ENCODE data around the gene IGLL1. TPM values are rescaled to one million over a fixed set of nuclear protein-coding genes. Genes with fewer than 3 reads are reported as not detected.

Gene IGLL1
- polyA plus RNA-seq, 1 of the 3 experiments (the other 2 are of a cell fraction), result not detected

DNA sequence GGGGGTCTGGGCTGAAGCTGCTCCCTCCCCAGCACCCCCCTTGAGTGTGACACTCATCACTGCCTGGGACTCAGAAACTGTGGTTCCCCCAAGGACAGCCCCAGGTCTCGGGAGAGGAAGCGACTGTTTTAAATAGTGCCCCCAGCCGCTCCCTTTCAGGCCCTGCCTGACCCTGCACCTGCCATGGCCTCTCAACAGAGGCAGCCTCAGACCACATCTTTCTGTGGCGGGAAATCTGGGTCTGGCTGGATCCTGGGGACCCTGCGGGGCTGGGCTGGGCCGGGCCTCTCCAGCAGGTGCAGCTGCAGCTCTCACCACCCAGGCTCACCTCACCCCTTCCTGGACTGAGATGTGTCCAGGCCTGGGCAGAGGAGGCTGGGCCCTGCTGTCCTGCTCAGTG is 3.7 kb upstream of the IGLL1 start (continued):
- TF ChIP-seq TEAD4 (IDR thresholded peaks at IDR 0.05; ENCODE audit: borderline replicate concordance, insufficient read depth) (no peak), IRF3 (IDR thresholded peaks at IDR 0.05; ENCODE audit: low read depth, low read length) (no peak), MXI1 (IDR thresholded peaks at IDR 0.05; ENCODE audit: low read depth, low read length) (no peak)

GRCh38 chr22:23583153-23583552 is 3.1 kb upstream of the IGLL1 start:
- DNase-seq, result no peak
- CTCF ChIA-PET, result interaction anchor here (1.6 to 6.2 kb wide), 2 partner anchors 8 to 266 kb away, joined by 5 to 38 read pairs; no protein-coding TSS in a partner anchor
- Histone ChIP-seq H3K27ac (ENCODE audit: low read depth in 2 of 2, low read length in 1 of 2) (no peak overlapping the region), H4K20me1 (ENCODE audit: insufficient read depth) (no peaks in the 10 kb centered on the region), H3K4me3 (ENCODE audit: low read depth in 2 of 2, low read length in 1 of 2) (no peak overlapping the region), H3K36me3 (replicated peaks in 1 of 2; ENCODE audit: control insufficient read depth in 1 of 2, insufficient read depth in 2 of 2, low read length in 1 of 2) (no peaks in the 10 kb centered on the region), H3K79me2 (ENCODE audit: insufficient read depth) (no peaks in the 10 kb centered on the region), H3K27me3 (ENCODE audit: insufficient read depth) (0 out of 2 replicates have a peak, but pooled peaks cover 6% of the 10 kb centered on the region), H3K4me1 (ENCODE audit: control insufficient read depth in 1 of 2, insufficient read depth in 2 of 2, low read depth in 1 of 2, low read length in 1 of 2) (no peaks in the 10 kb centered on the region), H3F3A (replicated peaks; ENCODE audit: insufficient read depth) (no peaks in the 10 kb centered on the region), H3K9me3 (no peaks in the 10 kb centered on the region), H3K9me2 (no peaks in the 10 kb centered on the region), H3K9ac (no peak overlapping the region), H3K4me2 (no peak overlapping the region), H2AFZ (ENCODE audit: low read depth) (no peak overlapping the region)
- POLR2A ChIA-PET, result no interaction called here
- 74% methylated on average over 6 of the region's 7 CpGs for WGBS (ENCODE audit: low lambda C conversion rate)
- TF ChIP-seq EZH2phosphoT487 (IDR thresholded peaks at IDR 0.05; ENCODE audit: borderline replicate concordance, low read depth) (no peak), MXI1 (IDR thresholded peaks at IDR 0.05; ENCODE audit: low read depth, low read length) (no peak), CHD2 (IDR thresholded peaks at IDR 0.05; ENCODE audit: low read length, partially characterized antibody) (no peak)

GRCh38 chr22:23581260-23581650 is 1.2 kb upstream of the IGLL1 start:
- H3K9ac ChIP-seq, result no peak overlapping the region
- H3K4me2 ChIP-seq, result no peak overlapping the region
- H3F3A ChIP-seq (replicated peaks; ENCODE audit: insufficient read depth), result no peaks in the 10 kb centered on the region
- H3K36me3 ChIP-seq (replicated peaks in 1 of 2; ENCODE audit: control insufficient read depth in 1 of 2, insufficient read depth in 2 of 2, low read length in 1 of 2), result no peaks in the 10 kb centered on the region
- no peaks in the 10 kb centered on the region for H4K20me1 ChIP-seq (ENCODE audit: insufficient read depth)
- ChIA-PET POLR2A (no interaction called here), CTCF (interaction anchor here (1.5 to 6.2 kb wide), 2 partner anchors 10 to 195 kb away, joined by 5 to 38 read pairs; no protein-coding TSS in a partner anchor)
- H3K9me2 ChIP-seq, result no peaks in the 10 kb centered on the region
- 71% methylated on average over 8 of the region's 8 CpGs for WGBS (ENCODE audit: low lambda C conversion rate)
- H3K9me3 ChIP-seq, result no peaks in the 10 kb centered on the region
- no peak overlapping the region for H2AFZ ChIP-seq (ENCODE audit: low read depth)
- no peak for DNase-seq
- no peaks in the 10 kb centered on the region for H3K4me1 ChIP-seq (ENCODE audit: control insufficient read depth in 1 of 2, insufficient read depth in 2 of 2, low read depth in 1 of 2, low read length in 1 of 2)
- H3K27ac ChIP-seq (ENCODE audit: low read depth in 2 of 2, low read length in 1 of 2), result no peak overlapping the region
- no peaks in the 10 kb centered on the region for H3K79me2 ChIP-seq (ENCODE audit: insufficient read depth)
- no peak overlapping the region for H3K4me3 ChIP-seq (ENCODE audit: low read depth in 2 of 2, low read length in 1 of 2)
- H3K27me3 ChIP-seq (ENCODE audit: insufficient read depth), result 0 out of 2 replicates have a peak, but pooled peaks cover 6% of the 10 kb centered on the region
- TF ChIP-seq RCOR1 (IDR thresholded peaks at IDR 0.05; ENCODE audit: low read length) (no peak), SMC3 (IDR thresholded peaks at IDR 0.05; ENCODE audit: low read depth, low read length) (no peak), MXI1 (IDR thresholded peaks at IDR 0.05; ENCODE audit: low read depth, low read length) (no peak), EP300 (IDR thresholded peaks at IDR 0.05; ENCODE audit: borderline replicate concordance in 1 of 2, low read depth in 1 of 2, low read length in 1 of 2) (no peak), EZH2phosphoT487 (IDR thresholded peaks at IDR 0.05; ENCODE audit: borderline replicate concordance, low read depth) (no peak), PBX3 (IDR thresholded peaks at IDR 0.05) (no peak), CHD2 (IDR thresholded peaks at IDR 0.05; ENCODE audit: low read length, partially characterized antibody) (no peak), NRF1 (IDR thresholded peaks at IDR 0.05; ENCODE audit: low read depth, low read length) (no peak), YY1 (IDR thresholded peaks at IDR 0.05; ENCODE audit: low read depth) (no peak), TCF12 (IDR thresholded peaks at IDR 0.05) (no peak), FOSL2 (IDR thresholded peaks at IDR 0.05; ENCODE audit: borderline replicate concordance, low read depth) (no peak), ZBTB33 (IDR thresholded peaks at IDR 0.05; ENCODE audit: borderline replicate concordance, low read depth) (no peak), RXRA (IDR thresholded peaks at IDR 0.05; ENCODE audit: borderline replicate concordance, low read depth) (no peak), FOXJ3 (CRISPR knock-in tag; IDR thresholded peaks at IDR 0.05) (no peak)
- TF ChIP-seq, protein P1, sequence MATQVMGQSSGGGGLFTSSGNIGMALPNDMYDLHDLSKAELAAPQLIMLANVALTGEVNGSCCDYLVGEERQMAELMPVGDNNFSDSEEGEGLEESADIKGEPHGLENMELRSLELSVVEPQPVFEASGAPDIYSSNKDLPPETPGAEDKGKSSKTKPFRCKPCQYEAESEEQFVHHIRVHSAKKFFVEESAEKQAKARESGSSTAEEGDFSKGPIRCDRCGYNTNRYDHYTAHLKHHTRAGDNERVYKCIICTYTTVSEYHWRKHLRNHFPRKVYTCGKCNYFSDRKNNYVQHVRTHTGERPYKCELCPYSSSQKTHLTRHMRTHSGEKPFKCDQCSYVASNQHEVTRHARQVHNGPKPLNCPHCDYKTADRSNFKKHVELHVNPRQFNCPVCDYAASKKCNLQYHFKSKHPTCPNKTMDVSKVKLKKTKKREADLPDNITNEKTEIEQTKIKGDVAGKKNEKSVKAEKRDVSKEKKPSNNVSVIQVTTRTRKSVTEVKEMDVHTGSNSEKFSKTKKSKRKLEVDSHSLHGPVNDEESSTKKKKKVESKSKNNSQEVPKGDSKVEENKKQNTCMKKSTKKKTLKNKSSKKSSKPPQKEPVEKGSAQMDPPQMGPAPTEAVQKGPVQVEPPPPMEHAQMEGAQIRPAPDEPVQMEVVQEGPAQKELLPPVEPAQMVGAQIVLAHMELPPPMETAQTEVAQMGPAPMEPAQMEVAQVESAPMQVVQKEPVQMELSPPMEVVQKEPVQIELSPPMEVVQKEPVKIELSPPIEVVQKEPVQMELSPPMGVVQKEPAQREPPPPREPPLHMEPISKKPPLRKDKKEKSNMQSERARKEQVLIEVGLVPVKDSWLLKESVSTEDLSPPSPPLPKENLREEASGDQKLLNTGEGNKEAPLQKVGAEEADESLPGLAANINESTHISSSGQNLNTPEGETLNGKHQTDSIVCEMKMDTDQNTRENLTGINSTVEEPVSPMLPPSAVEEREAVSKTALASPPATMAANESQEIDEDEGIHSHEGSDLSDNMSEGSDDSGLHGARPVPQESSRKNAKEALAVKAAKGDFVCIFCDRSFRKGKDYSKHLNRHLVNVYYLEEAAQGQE (IDR thresholded peaks at IDR 0.05; ENCODE audit: low read depth, low read length), result no peak

Measured in SK-N-SH (cell line).